SK-N-SH (cell line): ENCODE data around the gene PLET1.

Source experiments
- CHD2 ChIP-seq: fragments of 150-350 bp; IDR thresholded peaks from 2 replicates; pipeline ENCODE4 v1.6.1; 2018; ENCODE audit warnings: low read length; ENCODE audit not compliant: partially characterized antibody
- EP300 ChIP-seq, 2 experiments: IDR thresholded peaks; 2 replicates each; pipeline versions ENCODE4 v1.4.0 to v1.6.1; 2012; ENCODE audit warnings: borderline replicate concordance in 1 of 2, low read depth in 1 of 2, low read length in 1 of 2
- FOXM1 ChIP-seq: IDR thresholded peaks from 2 replicates; pipeline ENCODE4 v1.4.0; 2012; ENCODE audit warnings: low read depth, mild to moderate bottlenecking
- GABPA ChIP-seq: IDR thresholded peaks from 2 replicates; pipeline ENCODE4 v1.4.0; 2012; ENCODE audit warnings: low read depth, mild to moderate bottlenecking
- JUND ChIP-seq: IDR thresholded peaks from 2 replicates; pipeline ENCODE4 v1.4.0; 2012
- NRF1 ChIP-seq: IDR thresholded peaks from 2 replicates; pipeline ENCODE4 v1.6.1; 2012; ENCODE audit warnings: low read depth, mild to moderate bottlenecking, low read length
- POLR2AphosphoS5 ChIP-seq: IDR thresholded peaks from 2 replicates; pipeline ENCODE4 v1.6.1; 2012; ENCODE audit warnings: low read depth, low read length
- RAD21 ChIP-seq: IDR thresholded peaks from 2 replicates; pipeline ENCODE4 v1.6.1; 2012; ENCODE audit warnings: mild to moderate bottlenecking, low read length
- RFX5 ChIP-seq: IDR thresholded peaks from 2 replicates; pipeline ENCODE4 v1.6.1; 2012; ENCODE audit warnings: mild to moderate bottlenecking, improper control_type of control experiment, low read length
- RXRA ChIP-seq: IDR thresholded peaks from 2 replicates; pipeline ENCODE4 v1.4.0; 2012; ENCODE audit warnings: low read depth, mild to moderate bottlenecking, borderline replicate concordance
- TAF1 ChIP-seq: IDR thresholded peaks from 2 replicates; pipeline ENCODE4 v1.6.1; 2012; ENCODE audit warnings: low read depth, mild to moderate bottlenecking, low read length, moderate library complexity, borderline replicate concordance
- YY1 ChIP-seq: IDR thresholded peaks from 2 replicates; pipeline ENCODE4 v1.4.0; 2012; ENCODE audit warnings: low read depth, mild to moderate bottlenecking
- TF ChIP-seq, protein P1 (sequence below): fragments of 200-600 bp; sonication (generic); IDR thresholded peaks from 2 replicates; pipeline ENCODE4 v1.6.1; 2017; ENCODE audit warnings: antibody characterized with exemption, mild to moderate bottlenecking, moderate library complexity

DNA sequence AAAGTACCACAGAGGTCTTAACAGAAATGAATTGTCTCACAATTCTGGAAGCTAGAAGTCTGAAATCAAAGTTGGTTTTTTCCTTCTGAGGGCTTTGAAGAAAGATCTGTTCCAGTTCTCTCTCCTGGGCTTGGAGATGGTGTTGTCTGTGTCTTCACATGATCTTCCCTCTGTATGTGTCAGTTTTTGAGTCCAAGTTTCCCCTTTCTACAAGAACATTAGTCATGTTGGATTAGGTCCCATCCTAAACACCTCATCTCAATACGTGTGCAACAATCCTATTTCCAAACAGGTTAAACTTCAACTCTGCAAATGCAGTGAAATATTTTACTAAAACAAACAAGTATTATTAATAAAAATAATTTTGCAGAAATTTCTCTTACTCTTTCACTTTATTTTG lies 37.5 kb downstream of the PLET1 start:
- TF ChIP-seq, protein P1, sequence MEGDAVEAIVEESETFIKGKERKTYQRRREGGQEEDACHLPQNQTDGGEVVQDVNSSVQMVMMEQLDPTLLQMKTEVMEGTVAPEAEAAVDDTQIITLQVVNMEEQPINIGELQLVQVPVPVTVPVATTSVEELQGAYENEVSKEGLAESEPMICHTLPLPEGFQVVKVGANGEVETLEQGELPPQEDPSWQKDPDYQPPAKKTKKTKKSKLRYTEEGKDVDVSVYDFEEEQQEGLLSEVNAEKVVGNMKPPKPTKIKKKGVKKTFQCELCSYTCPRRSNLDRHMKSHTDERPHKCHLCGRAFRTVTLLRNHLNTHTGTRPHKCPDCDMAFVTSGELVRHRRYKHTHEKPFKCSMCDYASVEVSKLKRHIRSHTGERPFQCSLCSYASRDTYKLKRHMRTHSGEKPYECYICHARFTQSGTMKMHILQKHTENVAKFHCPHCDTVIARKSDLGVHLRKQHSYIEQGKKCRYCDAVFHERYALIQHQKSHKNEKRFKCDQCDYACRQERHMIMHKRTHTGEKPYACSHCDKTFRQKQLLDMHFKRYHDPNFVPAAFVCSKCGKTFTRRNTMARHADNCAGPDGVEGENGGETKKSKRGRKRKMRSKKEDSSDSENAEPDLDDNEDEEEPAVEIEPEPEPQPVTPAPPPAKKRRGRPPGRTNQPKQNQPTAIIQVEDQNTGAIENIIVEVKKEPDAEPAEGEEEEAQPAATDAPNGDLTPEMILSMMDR, result no peak
- no peak for TF ChIP-seq EP300 (IDR thresholded peaks at IDR 0.05; ENCODE audit: borderline replicate concordance in 1 of 2, low read depth in 1 of 2, low read length in 1 of 2)
- no peak for TF ChIP-seq JUND
- no peak for TF ChIP-seq NRF1
- no peak for TF ChIP-seq RFX5
- no peak for TF ChIP-seq POLR2AphosphoS5
- TF ChIP-seq GABPA, result no peak
- no peak for TF ChIP-seq FOXM1
- no peak for TF ChIP-seq TAF1
- no peak for TF ChIP-seq YY1
- no peak for TF ChIP-seq RAD21
- TF ChIP-seq RXRA, result no peak
- TF ChIP-seq CHD2, result no peak
